Neutrophil (primary cell): ENCODE data around the gene SGCG.
"Not testable (repeated sequence)": the region's sequence is repeated elsewhere in the genome, so short reads cannot be mapped to it uniquely, and the experiment has no call there.

ENCODE experiments used
- H3K27ac ChIP-seq: fragments of 200-600 bp; sonication (generic); 2 replicates; pipeline ENCODE4 v1.5.1; 2016; ENCODE audit warnings: mild to moderate bottlenecking, moderate library complexity
- H3K27me3 ChIP-seq: fragments of 200-600 bp; sonication (generic); 2 replicates; pipeline ENCODE4 v1.6.0; 2016; ENCODE audit warnings: mild to moderate bottlenecking
- H3K36me3 ChIP-seq: fragments of 200-600 bp; sonication (generic); 2 replicates; pipeline ENCODE4 v1.5.1; 2017
- H3K4me1 ChIP-seq, 2 experiments: fragments of 200-600 bp in 1 of 2; sonication (generic) in 1 of 2; 1 replicate in 1 of 2; 2 replicates in 1 of 2; pipeline versions ENCODE4 v1.5.1 to v1.6.1; 2013 to 2016; ENCODE audit warnings: low read depth in 1 of 2, low read length in 1 of 2, mild to moderate bottlenecking in 1 of 2, moderate library complexity in 1 of 2; ENCODE audit not compliant: control insufficient read depth in 1 of 2, insufficient read depth in 1 of 2
- H3K4me3 ChIP-seq, 2 experiments: fragments of 200-600 bp in 1 of 2; sonication (generic) in 1 of 2; 1 replicate in 1 of 2; 2 replicates in 1 of 2; pipeline ENCODE4 v1.5.1; 2013 to 2016; ENCODE audit warnings: low read depth in 1 of 2, low read length in 1 of 2, mild to moderate bottlenecking in 1 of 2, moderate library complexity in 1 of 2
- H3K9me3 ChIP-seq: fragments of 200-600 bp; sonication (generic); 2 replicates; pipeline ENCODE4 v1.5.1; 2016
- CTCF ChIP-seq: fragments of 200-600 bp; sonication (generic); IDR thresholded peaks from 2 replicates; pipeline ENCODE4 v1.5.1; 2016; ENCODE audit warnings: antibody characterized with exemption

Gene SGCG

DNA sequence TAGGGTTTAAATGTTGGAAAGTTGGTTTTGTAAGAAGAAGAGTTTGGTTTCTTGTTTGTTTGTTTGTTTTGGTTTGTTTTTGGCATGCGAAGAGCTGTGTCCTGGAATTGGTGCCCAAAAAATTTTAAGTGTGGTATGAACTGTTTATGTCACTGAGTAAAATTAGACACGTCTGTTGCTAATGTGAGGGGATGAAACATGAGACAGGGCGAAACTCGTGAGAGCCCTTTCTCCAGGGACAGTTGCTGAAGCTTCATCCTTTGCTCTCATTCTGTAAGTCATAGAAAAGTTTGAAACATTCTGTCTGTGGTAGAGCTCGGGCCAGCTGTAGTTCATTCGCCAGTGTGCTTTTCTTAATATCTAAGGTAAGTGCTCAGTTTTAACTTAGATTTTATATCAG, at the start of gene SGCG:
TSS of gene SGCG (plus strand) at position 269 of the 400 bp plus-strand sequence. CDS start 22,716 bp downstream, outside the sequence.
- TF ChIP-seq CTCF, result no peak
- Histone ChIP-seq H3K36me3 (no peaks in the 10 kb centered on the region), H3K27ac (no peak within 1 kb of the TSS), H3K27me3 (peaks cover 3% of the 10 kb centered on the region), H3K9me3 (no peaks in the 10 kb centered on the region), H3K4me3 (no peak within 1 kb of the TSS), H3K4me1 (no peaks in the 10 kb centered on the region)

GRCh38 chr13:23134542-23134941, 46.2 kb upstream of the SGCG start:
- Histone ChIP-seq H3K36me3 (no peaks in the 10 kb centered on the region), H3K9me3 (no peaks in the 10 kb centered on the region), H3K4me3 (no peak overlapping the region), H3K27me3 (no peaks in the 10 kb centered on the region), H3K4me1 (no peaks in the 10 kb centered on the region), H3K27ac (no peak overlapping the region)
- no peak for TF ChIP-seq CTCF

DNA sequence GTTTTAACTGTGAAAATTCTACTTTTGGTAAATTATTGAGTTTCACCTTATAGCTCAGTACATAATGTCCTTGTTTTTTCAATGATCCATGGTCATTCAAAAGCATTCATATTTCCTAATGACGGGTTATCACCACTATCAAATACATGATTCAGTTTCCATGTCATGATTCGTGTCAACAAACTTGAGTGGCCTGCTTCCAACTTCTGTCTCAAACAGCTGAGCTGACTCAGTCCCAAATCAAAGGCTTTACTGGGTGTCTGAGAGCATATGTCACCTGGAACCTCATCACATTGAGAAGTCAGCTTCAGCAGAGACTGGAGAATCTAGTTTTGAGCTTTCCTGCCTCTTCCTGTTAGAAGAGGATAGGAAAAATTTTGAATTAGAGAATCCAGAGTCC, 40.3 kb upstream of the SGCG start:
- Histone ChIP-seq H3K36me3 (no peaks in the 10 kb centered on the region), H3K27ac (no peak overlapping the region), H3K27me3 (no peaks in the 10 kb centered on the region), H3K4me3 (no peak overlapping the region), H3K9me3 (no peaks in the 10 kb centered on the region), H3K4me1 (no peaks in the 10 kb centered on the region)
- TF ChIP-seq CTCF, result no peak

DNA sequence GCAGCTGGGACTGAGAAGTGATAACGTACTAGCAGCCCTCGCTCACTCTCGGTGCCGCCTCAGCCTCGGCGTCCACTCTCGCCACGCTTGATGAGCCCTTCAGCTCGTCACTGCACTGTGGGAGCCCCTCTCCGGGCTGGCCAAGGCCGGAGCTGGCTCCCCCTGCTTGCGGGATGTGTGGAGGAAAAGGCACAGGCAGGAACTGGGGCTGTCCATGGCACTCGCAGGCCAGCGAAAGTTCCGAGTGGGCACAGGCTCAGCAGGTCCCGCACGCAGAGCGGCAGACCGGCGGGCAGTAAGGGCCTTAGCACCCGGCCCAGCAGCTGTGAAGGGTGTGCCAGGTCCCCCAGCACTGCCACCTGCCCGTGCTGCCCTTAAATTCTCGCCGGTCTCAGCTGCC, 38.8 kb upstream of the SGCG start:
- no peak for TF ChIP-seq CTCF
- no peaks in the 10 kb centered on the region for H3K27me3 ChIP-seq
- no peaks in the 10 kb centered on the region for H3K36me3 ChIP-seq
- H3K4me3 ChIP-seq, result no peak overlapping the region
- no peak overlapping the region for H3K27ac ChIP-seq
- no peaks in the 10 kb centered on the region for H3K9me3 ChIP-seq
- H3K4me1 ChIP-seq, result no peaks in the 10 kb centered on the region

GRCh38 chr13:23142607-23143006, 38.2 kb upstream of the SGCG start:
- H3K27ac ChIP-seq, H3K36me3 ChIP-seq, H3K27me3 ChIP-seq, H3K4me1 ChIP-seq, H3K9me3 ChIP-seq, H3K4me3 ChIP-seq: not testable (repeated sequence)

GRCh38 chr13:23144431-23144830, 36.3 kb upstream of the SGCG start:
- no peak overlapping the region for H3K27ac ChIP-seq
- no peaks in the 10 kb centered on the region for H3K36me3 ChIP-seq
- H3K4me3 ChIP-seq, result no peak overlapping the region
- no peaks in the 10 kb centered on the region for H3K4me1 ChIP-seq
- TF ChIP-seq CTCF, result no peak
- no peaks in the 10 kb centered on the region for H3K27me3 ChIP-seq
- H3K9me3 ChIP-seq, result no peaks in the 10 kb centered on the region
